Testis (tissue), 3 donors: Measurements from ENCODE around the gene ZHX3. TPM values are rescaled to one million over a fixed set of nuclear protein-coding genes. Genes with fewer than 3 reads are reported as not detected.
A peak's percentile ranks its signal among the peaks of the same experiment; 100 is the strongest.

ENCODE experiments used
- DNase-seq: peaks from one replicate; pipeline ENCODE4 v3.0.0-alpha.2; 2019
- H3K27ac ChIP-seq, 2 donors: fragments of 200-600 bp; sonication (generic); one replicate each; pipeline ENCODE4 v1.5.1; 2019
- H3K27me3 ChIP-seq: fragments of 200-600 bp; sonication (generic); one replicate; pipeline ENCODE4 v1.5.1; 2019
- H3K36me3 ChIP-seq: fragments of 200-600 bp; sonication (generic); one replicate; pipeline ENCODE4 v1.5.1; 2017; ENCODE audit warnings: low read depth; ENCODE audit errors: missing control alignments
- H3K4me1 ChIP-seq: fragments of 200-600 bp; sonication (generic); one replicate; pipeline ENCODE4 v1.5.1; 2019
- H3K4me3 ChIP-seq, 2 donors: fragments of 200-600 bp; sonication (generic); one replicate each; pipeline ENCODE4 v1.5.1; 2017 to 2019
- H3K9me3 ChIP-seq: fragments of 200-600 bp; sonication (generic); one replicate; pipeline ENCODE4 v1.5.1; 2017
- CTCF ChIP-seq, 3 experiments: fragments of 450-650 bp in 2 of 3; fragments of 200-600 bp in 1 of 3; sonication (generic) in 1 of 3; IDR thresholded peaks; one replicate each; pipeline ENCODE4 v1.5.1; 2016 to 2019; ENCODE audit warnings: antibody characterized with exemption in 3 of 3, mild to moderate bottlenecking in 2 of 3, moderate library complexity in 1 of 3
- POLR2A ChIP-seq: fragments of 450-650 bp; IDR thresholded peaks from one replicate; pipeline ENCODE4 v1.6.1; 2017; ENCODE audit warnings: antibody characterized with exemption, mild to moderate bottlenecking, moderate library complexity
- WGBS, 2 donors: methylation state at CpG; one replicate each; pipeline ENCODE4 v1.1.5; 2018; 5-methylcytosine and 5-hydroxymethylcytosine counted together
- intact Hi-C: fragments of 100-400 bp; cut with DNase I; formaldehyde crosslinking; loops from one replicate; pipeline ENCODE4 v1.15.1; 2023; ENCODE audit warnings: low total_unique reads
- polyA plus RNA-seq: library from polyadenylated mRNA; stranded (reverse); fragments of 350-450 nt; fragmentation: Illumina TruSeq; extraction: RNeasy Lipid Tissue Mini Kit (QIAGEN cat#74804); gene quantifications from one replicate; pipeline ENCODE4 v1.2.3, GENCODE V29; 2014; ENCODE audit warnings: low read depth, low replicate concordance; ENCODE audit not compliant: insufficient read depth
- total RNA-seq, 2 donors: library from RNA; depleted of rRNA; stranded (reverse); fragments of >200 nt; gene quantifications; one replicate each; pipeline ENCODE4 v1.2.3, GENCODE V29; 2016

ZHX3 gene
- total and polyA plus RNA-seq, 3 donors from 2014 or later, result 35.1 to 103 (median 55.7) TPM

- no peak for TF ChIP-seq CTCF (IDR thresholded peaks at IDR 0.05)
- TF ChIP-seq POLR2A, result no peak
- intact Hi-C loops, result loop anchor here (10.0 kb wide), 1 partner anchor 60 kb away; no protein-coding TSS in a partner anchor
- DNase-seq, result no peak
Observed at GRCh38 chr20:41234546-41234945, 83.0 kb downstream of the ZHX3 start.

DNA sequence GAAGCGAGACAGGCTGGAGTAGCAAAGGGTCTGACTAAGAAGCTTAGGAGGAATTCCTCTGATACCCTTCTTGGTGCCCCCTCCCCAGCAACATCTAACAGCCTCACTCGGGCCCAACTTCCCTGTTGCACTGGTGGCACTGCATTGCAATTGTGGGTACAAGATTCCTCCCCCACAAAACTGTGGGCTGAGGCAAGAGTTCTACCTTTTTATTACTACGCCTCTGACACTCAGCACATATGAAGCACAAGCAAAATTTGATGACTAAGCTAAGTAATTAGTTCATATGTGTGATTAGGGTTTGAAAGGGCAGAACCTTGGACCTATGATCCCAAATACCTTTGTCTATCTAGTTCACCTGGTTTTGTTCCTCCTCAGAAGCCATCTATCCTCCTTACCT is 83.5 kb downstream of the ZHX3 start:
- intact Hi-C loops, result loop anchor here (10.0 kb wide), 1 partner anchor 59 kb away; no protein-coding TSS in a partner anchor

More at GRCh38 chr20:41234546-41234945, 83.0 kb downstream of the ZHX3 start:
- H3K27ac ChIP-seq, result peak overlapping the region in 1 of 2 donors; percentile 68
- 22 to 48% methylated on average over 4 of the region's 4 CpGs for WGBS, 2 donors
- no peak overlapping the region for H3K4me3 ChIP-seq
- no peaks in the 10 kb centered on the region for H3K9me3 ChIP-seq
- no peaks in the 10 kb centered on the region for H3K27me3 ChIP-seq
- H3K4me1 ChIP-seq, result peaks cover 25% of the 10 kb centered on the region
- H3K36me3 ChIP-seq, result no peaks in the 10 kb centered on the region

DNA sequence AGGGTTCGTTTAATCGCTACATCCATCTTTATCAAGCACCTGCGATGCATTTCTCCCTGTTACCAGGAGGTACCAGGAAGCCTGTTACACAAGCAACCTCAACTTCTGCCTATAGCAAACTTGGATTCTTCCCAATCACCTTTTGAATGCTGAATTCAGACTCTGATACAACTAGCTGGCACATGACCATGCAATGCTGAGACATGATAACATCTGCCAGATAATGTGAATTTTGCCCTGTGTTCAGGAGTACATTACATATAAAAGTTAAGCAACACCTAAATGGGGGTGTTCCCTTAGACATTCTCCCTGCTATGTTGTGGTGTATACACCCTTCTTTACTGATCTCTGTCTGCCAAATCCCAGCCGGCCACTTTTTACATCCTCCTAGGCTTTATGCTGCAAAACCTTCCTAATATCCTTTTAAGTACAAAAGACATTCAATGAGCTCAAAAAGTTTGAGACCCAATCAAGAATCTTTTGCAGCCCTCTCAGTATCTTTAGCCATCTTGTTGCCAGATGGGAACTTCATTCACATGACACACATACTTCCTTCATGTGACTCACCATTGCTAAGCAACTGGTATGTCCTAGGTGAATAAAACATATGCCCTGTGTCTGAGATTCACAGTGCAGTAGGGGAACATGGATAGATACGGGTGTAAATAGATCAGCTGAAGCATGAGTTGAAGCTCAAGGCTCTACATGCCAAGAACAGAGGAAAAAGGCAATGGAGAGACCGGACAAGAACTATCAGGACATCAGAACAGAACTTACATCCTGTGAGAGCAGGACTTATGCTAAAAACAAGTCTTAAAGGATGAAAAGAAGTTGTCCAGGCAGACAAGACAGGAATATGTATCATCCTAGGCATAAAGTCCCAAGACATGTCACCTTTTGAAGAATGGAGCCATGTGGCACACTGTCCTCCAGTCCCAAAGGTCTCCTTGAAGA is 84.3 kb downstream of the ZHX3 start:
- Histone ChIP-seq H3K4me1 (peaks cover 25% of the 10 kb centered on the region), H3K27me3 (no peaks in the 10 kb centered on the region), H3K36me3 (no peaks in the 10 kb centered on the region), H3K27ac (peak overlapping the region; percentile 15 to 68), H3K9me3 (no peaks in the 10 kb centered on the region), H3K4me3 (no peak overlapping the region)
- WGBS, 2 donors, result 82 to 86% methylated on average over 6 of the region's 6 CpGs
- intact Hi-C loops, result loop anchor here (10.0 kb wide), 1 partner anchor 58 kb away; no protein-coding TSS in a partner anchor
- no peak for DNase-seq
- no peak for TF ChIP-seq POLR2A
- TF ChIP-seq CTCF (IDR thresholded peaks at IDR 0.05), result no peak

More for the DNA sequence above, 83.5 kb downstream of the ZHX3 start:
- Histone ChIP-seq H3K4me3 (no peak overlapping the region), H3K27ac (peak overlapping the region in 1 of 2 donors; percentile 68), H3K9me3 (no peaks in the 10 kb centered on the region), H3K4me1 (peaks cover 25% of the 10 kb centered on the region), H3K27me3 (no peaks in the 10 kb centered on the region), H3K36me3 (no peaks in the 10 kb centered on the region)
- no peak for DNase-seq
- TF ChIP-seq CTCF (IDR thresholded peaks at IDR 0.05), result no peak
- no peak for TF ChIP-seq POLR2A
- WGBS, 2 donors, result 89 to 90% methylated on average over 3 of the region's 3 CpGs

DNA sequence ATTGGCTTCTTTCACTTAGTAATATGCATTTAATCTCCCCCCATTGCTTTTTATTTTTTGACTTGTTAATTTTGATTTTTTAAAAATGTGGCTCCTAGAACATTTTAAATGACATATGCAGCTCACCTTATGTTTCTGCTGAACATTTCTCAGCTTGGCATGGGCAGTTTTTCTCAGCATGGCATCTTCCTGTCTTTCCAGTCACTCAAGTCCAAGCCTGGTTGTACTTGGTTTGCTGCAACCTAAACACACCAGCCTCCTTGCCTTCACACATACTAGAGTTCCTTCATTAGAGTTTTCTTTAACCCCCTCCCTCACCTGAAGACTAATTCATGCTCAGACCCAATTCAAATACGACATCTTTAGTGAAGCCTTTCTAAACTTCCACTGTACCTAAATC is 86.4 kb downstream of the ZHX3 start:
- no peak overlapping the region for H3K4me3 ChIP-seq
- intact Hi-C loops, result loop anchor here (10.0 kb wide), 1 partner anchor 56 kb away; no protein-coding TSS in a partner anchor
- TF ChIP-seq POLR2A (no peak), CTCF (IDR thresholded peaks at IDR 0.05) (no peak)
- no peaks in the 10 kb centered on the region for H3K27me3 ChIP-seq
- whole genome bisulfite sequencing, 2 donors, result 88 to 92% methylated on average over 1 of the region's 1 CpG
- no peaks in the 10 kb centered on the region for H3K36me3 ChIP-seq
- no peak for DNase-seq
- no peak overlapping the region for H3K27ac ChIP-seq
- no peaks in the 10 kb centered on the region for H3K9me3 ChIP-seq
- peaks cover 25% of the 10 kb centered on the region for H3K4me1 ChIP-seq
